Kidney epithelial cell (primary cell): Measurements from ENCODE around the gene DYNLT4. TPM values are rescaled to one million over a fixed set of nuclear protein-coding genes. Genes with fewer than 3 reads are reported as not detected.

Source experiments
- DNase-seq: peaks from one replicate; pipeline ENCODE4 v3.0.0-alpha.2; 2010; ENCODE audit warnings: low read depth
- H3K27me3 ChIP-seq: 2 replicates; pipeline ENCODE4 v1.6.0; 2011; ENCODE audit warnings: low read length; ENCODE audit not compliant: control insufficient read depth, insufficient read depth
- H3K36me3 ChIP-seq: 2 replicates; pipeline ENCODE4 v1.5.1; 2011; ENCODE audit warnings: low read length; ENCODE audit not compliant: control insufficient read depth, insufficient read depth
- H3K4me3 ChIP-seq: 2 replicates; pipeline ENCODE4 v1.5.1; 2011; ENCODE audit warnings: low read depth, mild to moderate bottlenecking, control low read depth, low read length
- total RNA-seq: library from RNA; depleted of rRNA; stranded (reverse); fragments of >200 nt; gene quantifications from 2 replicates; pipeline ENCODE4 v1.2.3, GENCODE V29; 2015
- TF ChIP-seq, protein P1 (sequence below): IDR thresholded peaks from 2 replicates; pipeline ENCODE4 v1.5.1; 2011; ENCODE audit warnings: mild to moderate bottlenecking, moderate library complexity, low read length, control low read depth, inconsistent platforms; ENCODE audit not compliant: insufficient read depth, poor library complexity, severe bottlenecking

Gene DYNLT4
- total RNA-seq, 1 donor from 2014 or later: 0.25 TPM

DNA sequence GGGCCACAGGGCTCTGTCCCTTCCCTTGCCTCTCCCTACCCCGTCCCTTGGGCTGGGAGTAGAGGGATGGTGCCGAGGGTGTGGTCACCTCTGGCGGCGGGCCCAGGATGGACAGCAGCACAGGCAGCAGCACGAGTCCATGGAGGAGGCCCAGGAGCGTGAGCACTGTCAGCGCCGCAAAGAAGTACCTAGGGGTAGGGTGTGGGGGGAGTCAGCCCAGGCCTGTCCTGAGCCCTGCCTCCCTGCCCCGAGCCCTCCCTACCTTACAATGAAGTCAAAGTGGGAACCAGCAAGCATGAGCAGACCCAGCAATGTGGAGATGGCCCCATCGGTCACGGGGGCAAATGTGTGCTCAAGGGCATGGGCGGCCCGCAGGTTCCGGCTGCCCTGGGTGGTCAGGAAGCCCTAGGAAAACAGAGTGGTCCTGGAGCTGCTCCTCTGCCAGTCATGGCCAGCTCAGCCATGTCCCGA is 15.9 kb upstream of the DYNLT4 start:
- TF ChIP-seq, protein P1, sequence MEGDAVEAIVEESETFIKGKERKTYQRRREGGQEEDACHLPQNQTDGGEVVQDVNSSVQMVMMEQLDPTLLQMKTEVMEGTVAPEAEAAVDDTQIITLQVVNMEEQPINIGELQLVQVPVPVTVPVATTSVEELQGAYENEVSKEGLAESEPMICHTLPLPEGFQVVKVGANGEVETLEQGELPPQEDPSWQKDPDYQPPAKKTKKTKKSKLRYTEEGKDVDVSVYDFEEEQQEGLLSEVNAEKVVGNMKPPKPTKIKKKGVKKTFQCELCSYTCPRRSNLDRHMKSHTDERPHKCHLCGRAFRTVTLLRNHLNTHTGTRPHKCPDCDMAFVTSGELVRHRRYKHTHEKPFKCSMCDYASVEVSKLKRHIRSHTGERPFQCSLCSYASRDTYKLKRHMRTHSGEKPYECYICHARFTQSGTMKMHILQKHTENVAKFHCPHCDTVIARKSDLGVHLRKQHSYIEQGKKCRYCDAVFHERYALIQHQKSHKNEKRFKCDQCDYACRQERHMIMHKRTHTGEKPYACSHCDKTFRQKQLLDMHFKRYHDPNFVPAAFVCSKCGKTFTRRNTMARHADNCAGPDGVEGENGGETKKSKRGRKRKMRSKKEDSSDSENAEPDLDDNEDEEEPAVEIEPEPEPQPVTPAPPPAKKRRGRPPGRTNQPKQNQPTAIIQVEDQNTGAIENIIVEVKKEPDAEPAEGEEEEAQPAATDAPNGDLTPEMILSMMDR: no peak
- no peak overlapping the region for H3K4me3 ChIP-seq
- no peak for DNase-seq
- no peaks in the 10 kb centered on the region for H3K36me3 ChIP-seq
- no peaks in the 10 kb centered on the region for H3K27me3 ChIP-seq

- TF ChIP-seq, protein P1: no peak
- no peak for DNase-seq
- Histone ChIP-seq H3K36me3 (no peaks in the 10 kb centered on the region), H3K27me3 (no peaks in the 10 kb centered on the region), H3K4me3 (no peak overlapping the region)
Observed at GRCh38 chr1:44822131-44822701, 15.1 kb upstream of the DYNLT4 start.

DNA sequence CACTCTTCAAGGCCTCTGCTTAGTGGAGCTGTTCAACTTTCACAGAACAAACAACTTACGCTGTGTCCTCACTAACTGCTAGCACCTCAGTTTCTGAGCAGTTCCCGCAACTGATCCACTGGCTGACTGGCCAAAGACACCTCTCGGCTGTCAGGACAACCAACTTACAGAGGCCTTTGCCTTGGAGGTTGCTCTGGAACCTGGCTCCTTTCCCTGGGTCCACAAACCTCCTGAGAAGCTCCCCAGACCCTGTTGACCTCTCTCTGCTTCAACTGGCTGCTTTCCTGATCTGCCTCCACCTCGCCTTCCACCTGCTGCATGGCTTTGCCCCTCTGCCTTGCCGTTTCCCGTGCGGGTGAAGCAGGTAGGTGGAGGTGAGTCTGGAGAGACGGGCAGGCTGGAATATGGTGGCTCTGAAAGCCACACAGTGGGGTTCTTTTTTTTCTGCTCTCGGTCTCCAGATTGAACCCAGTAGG is 14.1 kb upstream of the DYNLT4 start:
- TF ChIP-seq, protein P1: no peak
- no peaks in the 10 kb centered on the region for H3K27me3 ChIP-seq
- H3K36me3 ChIP-seq: no peaks in the 10 kb centered on the region
- H3K4me3 ChIP-seq: no peak overlapping the region
- no peak for DNase-seq

DNA sequence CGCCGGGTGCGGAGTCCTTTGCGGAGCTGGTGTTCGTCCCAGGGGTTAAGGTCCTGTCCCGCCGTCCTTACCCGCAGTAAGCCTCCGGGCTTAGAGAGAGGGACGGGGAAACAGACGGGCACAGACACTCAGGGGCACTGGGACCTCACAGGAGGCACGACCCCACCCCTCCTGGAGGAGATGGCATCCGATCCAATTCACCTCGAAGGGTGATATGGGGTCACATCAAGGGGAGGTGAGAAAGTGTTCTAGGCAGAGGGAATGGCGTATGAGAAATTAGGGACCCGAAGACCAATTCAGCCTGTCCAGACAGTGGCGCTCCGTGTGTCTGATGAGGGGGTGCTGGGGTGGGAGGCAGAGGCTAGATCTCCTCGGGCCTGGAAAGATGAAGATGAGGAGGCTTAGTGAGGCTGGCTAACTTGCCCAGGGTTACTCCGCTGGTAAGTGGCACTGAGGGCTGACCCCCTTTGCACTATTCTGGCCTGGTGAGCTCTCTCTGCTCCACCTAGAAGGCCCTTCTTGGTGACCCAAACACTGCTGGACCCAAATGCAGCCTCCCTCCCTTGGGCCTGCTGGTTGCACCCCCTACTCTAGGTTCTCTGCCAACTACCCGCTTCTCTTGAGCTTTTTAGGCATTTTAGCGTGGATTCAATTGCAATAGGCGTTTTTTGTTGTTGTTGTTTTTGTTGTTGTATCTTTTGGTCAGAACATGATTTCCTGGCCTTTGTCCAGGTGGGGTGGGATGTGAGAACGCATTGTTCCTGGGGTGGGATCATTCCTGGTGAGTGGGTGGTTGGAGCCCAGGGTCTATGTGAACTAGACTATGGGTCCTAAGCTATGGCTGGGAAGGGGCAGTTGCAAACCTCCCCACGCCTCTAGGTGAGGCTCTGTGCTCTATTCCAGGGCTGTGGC is 13.4 kb upstream of the DYNLT4 start:
- Histone ChIP-seq H3K4me3 (peak overlapping the region; percentile 42), H3K27me3 (no peaks in the 10 kb centered on the region), H3K36me3 (no peaks in the 10 kb centered on the region)
- TF ChIP-seq, protein P1: no peak
- no peak for DNase-seq

DNA sequence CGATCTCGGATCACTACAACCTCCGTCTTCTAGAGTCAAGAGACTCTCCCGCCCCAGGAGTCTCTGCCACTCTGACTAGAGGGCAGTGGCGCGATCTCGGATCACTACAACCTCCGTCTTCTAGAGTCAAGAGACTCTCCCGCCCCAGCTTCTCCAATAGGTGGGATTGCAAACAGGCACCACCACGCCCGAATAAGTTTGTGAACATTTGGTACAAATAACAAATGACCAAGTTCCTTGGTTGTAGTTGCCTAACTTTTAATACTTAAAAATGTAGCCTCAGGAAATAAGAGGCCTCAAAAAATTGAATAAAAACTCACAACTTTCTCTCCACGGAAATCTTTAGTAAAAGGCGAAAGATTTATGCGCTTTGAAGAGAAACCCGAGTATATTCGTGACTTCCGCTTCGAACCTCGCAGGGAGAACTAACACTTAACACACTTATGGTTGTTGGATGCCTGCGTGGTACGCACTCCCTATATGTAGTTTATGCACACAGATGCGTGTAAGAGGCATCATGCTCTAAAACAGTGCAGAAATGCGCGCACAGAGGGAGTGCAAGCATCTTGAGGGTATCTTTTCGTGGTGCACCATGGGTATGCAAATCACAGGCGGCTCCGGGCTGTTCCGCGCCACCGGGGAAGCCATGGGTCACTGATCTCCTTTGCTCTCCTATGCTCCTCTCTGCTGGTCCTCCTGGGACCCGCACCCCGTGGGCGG is 12.6 kb upstream of the DYNLT4 start:
- peak overlapping the region; percentile 42 for H3K4me3 ChIP-seq
- TF ChIP-seq, protein P1: no peak
- no peaks in the 10 kb centered on the region for H3K27me3 ChIP-seq
- peak; percentile 85 for DNase-seq
- no peaks in the 10 kb centered on the region for H3K36me3 ChIP-seq
